ENCODE data around the gene CTSS. TPM values are rescaled to one million over a fixed set of nuclear protein-coding genes. Genes with fewer than 3 reads are reported as not detected.
A peak's percentile ranks its signal among the peaks of the same experiment; 100 is the strongest.

The CTSS gene
- total and polyA plus RNA-seq, 7 donors, result 2.4 to 14.5 (median 9.7) TPM

GRCh38 chr1:150703427-150703826 lies 62.2 kb downstream of the CTSS start:
- DNase-seq, result no peak
- no peaks in the 10 kb centered on the region for H3K9me3 ChIP-seq
- no peaks in the 10 kb centered on the region for H3K27me3 ChIP-seq (ENCODE audit: insufficient read depth in 3 of 3, low read length in 2 of 3)
- H3K4me1 ChIP-seq, result no peaks in the 10 kb centered on the region
- intact Hi-C loops (cut with DNase I), result no loop called here
- no peaks in the 10 kb centered on the region for H3K36me3 ChIP-seq (ENCODE audit: insufficient read depth in 1 of 2, low read depth in 1 of 2)
- H3K27ac ChIP-seq, result no peak overlapping the region
- no peak for ATAC-seq
- H3K4me3 ChIP-seq, result no peak overlapping the region
- TF ChIP-seq CTCF (IDR thresholded peaks at IDR 0.05), result no peak

- Histone ChIP-seq H3K27me3 (ENCODE audit: insufficient read depth in 3 of 3, low read length in 2 of 3) (no peaks in the 10 kb centered on the region), H3K9me3 (no peaks in the 10 kb centered on the region), H3K27ac (peak within 1 kb of the TSS; percentile 79), H3K36me3 (ENCODE audit: insufficient read depth in 1 of 2, low read depth in 1 of 2) (peaks cover 0 to 33% of the 10 kb centered on the region in 2 donors), H3K4me1 (peaks cover 17% of the 10 kb centered on the region), H3K4me3 (peak within 1 kb of the TSS; percentile 82)
- TF ChIP-seq CTCF (IDR thresholded peaks at IDR 0.05), result peak; percentile 26
- intact Hi-C loops (cut with DNase I), result loop anchor here in 1 of 2 donors (10.0 kb wide), 1 partner anchor 132 kb away; no protein-coding TSS in a partner anchor
- peak; percentile 87 to 91 for DNase-seq
- peak; percentile 99 to 100 (median 100) for ATAC-seq
- WGBS, 3 donors, result 1 to 3% (median 1%) methylated on average over 18 of the region's 18 CpGs
Observed at GRCh38 chr1:150696995-150697927, 68.3 kb downstream of the CTSS start, which contains the start of gene GOLPH3L. Gene GOLPH3L, minus strand, starts transcription at chr1:150697154. Its CDS starts 2,316 bp downstream, at chr1:150694838.

- ATAC-seq (peak in 2 of 4 donors; percentile 41 to 71), DNase-seq (no peak)
- Histone ChIP-seq H3K9me3 (no peaks in the 10 kb centered on the region), H3K36me3 (ENCODE audit: insufficient read depth in 1 of 2, low read depth in 1 of 2) (peaks cover 0 to 40% of the 10 kb centered on the region in 2 donors), H3K27me3 (ENCODE audit: insufficient read depth in 3 of 3, low read length in 2 of 3) (no peaks in the 10 kb centered on the region), H3K27ac (peak overlapping the region; percentile 79), H3K4me3 (peak overlapping the region; percentile 82), H3K4me1 (peaks cover 17% of the 10 kb centered on the region)
- intact Hi-C loops (cut with DNase I), result loop anchor here in 1 of 2 donors (10.0 kb wide), 1 partner anchor 132 kb away; no protein-coding TSS in a partner anchor
- no peak for TF ChIP-seq CTCF (IDR thresholded peaks at IDR 0.05)
- 0 to 1% (median 0%) methylated on average over 6 of the region's 6 CpGs for WGBS, 3 donors
Observed at GRCh38 chr1:150696590-150696989, 69.0 kb downstream of the CTSS start.

- Histone ChIP-seq H3K4me1 (peaks cover 17% of the 10 kb centered on the region), H3K9me3 (no peaks in the 10 kb centered on the region), H3K4me3 (peak overlapping the region; percentile 82), H3K27ac (peak overlapping the region; percentile 79), H3K27me3 (ENCODE audit: insufficient read depth in 3 of 3, low read length in 2 of 3) (no peaks in the 10 kb centered on the region), H3K36me3 (ENCODE audit: insufficient read depth in 1 of 2, low read depth in 1 of 2) (peaks cover 0 to 44% of the 10 kb centered on the region in 2 donors)
- intact Hi-C loops (cut with DNase I), result loop anchor here in 1 of 2 donors (10.0 kb wide), 1 partner anchor 131 kb away; no protein-coding TSS in a partner anchor
- WGBS, 3 donors, result 17 to 25% (median 22%) methylated on average over 1 of the region's 1 CpG
- no peak for ATAC-seq
- no peak for TF ChIP-seq CTCF (IDR thresholded peaks at IDR 0.05)
- no peak for DNase-seq
Observed at GRCh38 chr1:150696162-150696561, 69.4 kb downstream of the CTSS start.

Measured in psoas muscle (tissue), 8 donors.